Dedifferentiated amniotic fluid mesenchymal stem cell (primary cell): ENCODE data around the gene MALRD1.

Source experiments
- DNase-seq: peaks from one replicate; pipeline ENCODE4 v3.0.0-alpha.2; 2016; ENCODE audit errors: extremely low spot score

Gene MALRD1

DNA sequence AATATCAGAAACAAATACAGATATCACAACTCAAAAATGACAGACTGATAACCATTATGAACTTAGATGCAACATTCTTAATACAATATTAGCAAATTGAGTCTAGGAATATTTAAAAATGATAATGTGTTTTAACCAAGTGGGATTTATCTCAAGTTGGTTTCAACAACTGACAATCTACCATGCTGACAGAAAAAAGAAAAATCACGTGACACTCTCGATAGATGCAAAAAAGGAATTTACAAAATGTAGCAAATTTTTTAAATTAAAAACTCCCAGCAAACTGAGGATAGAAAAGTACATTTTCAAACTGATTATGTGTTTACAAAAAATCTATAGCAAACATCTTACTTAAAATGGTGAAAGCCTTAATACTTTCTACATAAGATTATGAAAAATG, 177.4 kb downstream of the MALRD1 start:
- DNase-seq = no peak

DNA sequence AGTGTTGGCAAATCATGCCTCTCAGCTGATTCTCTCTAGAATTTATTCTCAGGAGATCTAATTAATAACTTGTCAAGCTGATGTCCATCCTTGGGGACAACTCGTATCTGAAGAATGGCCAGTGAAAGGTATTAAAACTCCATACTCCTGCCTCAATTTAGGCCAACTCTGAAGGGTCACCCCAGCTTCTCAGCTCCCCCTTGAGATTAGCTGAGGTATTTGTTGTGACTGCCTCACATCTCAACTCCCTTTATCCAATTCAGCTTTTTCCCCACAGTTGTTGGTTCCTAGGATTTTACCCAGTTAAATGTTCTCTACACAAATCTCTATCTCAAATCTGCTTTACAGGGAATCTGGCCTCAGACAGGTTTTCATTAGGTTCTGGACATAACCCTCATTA, 182.4 kb downstream of the MALRD1 start:
- DNase-seq = no peak

DNA sequence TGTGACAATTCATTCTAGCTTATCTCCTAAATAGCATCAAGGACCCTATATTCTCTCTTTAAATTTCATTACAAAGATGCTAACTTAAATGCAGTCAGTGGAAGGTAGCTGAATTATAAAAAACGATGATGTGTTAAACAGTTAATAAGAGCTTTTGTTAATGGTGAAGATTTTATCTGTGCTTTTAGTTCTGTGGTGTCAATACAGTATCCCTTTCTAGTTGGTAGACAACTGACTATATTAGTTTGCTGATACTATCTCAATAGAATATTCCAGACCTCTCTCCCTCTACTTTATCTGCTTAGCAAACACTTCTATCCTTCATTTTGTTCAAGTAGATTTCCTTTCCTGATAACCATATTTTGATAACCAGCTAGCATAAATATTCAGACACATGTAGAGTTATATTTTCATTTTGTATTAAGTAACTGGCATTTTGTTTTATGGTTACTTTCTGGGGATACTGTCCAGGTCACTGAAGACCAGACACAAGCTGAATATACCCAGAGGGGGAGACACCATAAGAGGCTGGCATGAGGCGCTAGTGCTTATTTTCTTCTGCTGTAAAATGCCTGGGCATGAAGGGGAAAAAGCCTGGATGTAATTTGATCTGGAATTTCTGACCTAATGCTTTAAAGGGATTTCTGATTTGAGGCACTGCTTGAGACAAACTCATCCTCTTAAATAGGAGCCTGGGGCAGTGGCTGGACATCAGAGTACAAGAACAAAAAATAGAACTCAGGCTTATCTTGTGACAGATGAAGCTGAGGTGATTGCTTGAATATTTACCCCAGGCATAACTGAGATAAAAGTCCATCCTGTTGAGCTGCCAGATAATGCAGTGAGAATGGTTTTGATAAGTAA, 197.5 kb downstream of the MALRD1 start:
- DNase-seq = peak; percentile 26

DNA sequence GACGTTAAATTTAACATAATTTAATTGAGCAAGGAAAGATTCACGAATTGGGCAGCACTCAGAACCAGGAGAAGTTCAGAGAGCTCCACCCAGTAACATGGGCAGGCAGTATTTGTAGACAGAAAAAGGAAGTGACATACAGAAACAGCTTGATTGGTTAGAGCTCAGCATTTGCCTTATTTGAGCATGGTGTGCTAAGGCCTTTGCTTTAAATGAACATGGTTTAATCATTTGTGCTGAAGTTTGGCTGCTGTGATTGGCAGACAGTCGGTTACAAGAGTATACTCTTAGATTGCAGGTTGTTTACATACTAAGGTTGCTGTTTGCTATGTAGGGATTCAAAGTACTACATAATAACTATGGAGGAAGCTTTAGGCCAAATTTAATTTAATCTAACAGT, 199.2 kb downstream of the MALRD1 start:
- no peak for DNase-seq

DNA sequence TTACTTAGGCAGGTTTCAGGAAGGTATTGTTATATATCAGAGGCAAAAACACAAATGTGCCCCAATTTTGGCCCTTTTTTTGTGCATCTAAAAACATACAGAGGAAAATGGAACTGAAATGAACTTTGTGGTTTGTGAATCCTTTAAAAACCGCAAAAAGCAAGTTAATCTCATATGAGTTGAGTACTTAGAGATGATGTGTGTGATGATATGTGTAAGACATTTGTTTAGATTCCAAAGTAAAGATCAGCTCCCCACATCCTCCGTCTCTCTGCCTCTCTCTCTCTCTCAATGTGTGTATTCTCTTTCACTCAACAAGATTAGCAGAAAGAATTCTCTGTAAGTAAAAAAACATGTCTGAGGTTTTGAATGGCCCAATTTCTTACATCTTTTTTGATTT, 201.9 kb downstream of the MALRD1 start:
- DNase-seq = no peak

DNA sequence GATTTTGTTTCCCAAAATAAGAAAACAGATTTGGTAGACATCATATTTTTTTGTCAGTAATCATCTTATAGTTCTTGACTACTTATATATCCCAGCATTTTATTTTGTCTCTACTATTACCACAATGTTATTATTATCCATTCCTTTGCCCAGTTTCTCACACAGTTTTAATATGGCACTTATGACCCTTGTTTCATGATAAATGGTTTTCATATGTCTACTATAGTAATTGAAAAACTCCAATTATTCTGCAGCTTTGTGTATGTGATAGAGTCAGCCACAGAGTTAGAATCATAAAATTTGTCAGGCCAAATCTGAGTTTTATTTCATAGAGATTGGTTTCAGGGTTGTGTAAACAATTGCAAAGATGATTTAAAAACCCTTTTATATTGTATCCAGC, 203.9 kb downstream of the MALRD1 start:
- no peak for DNase-seq

DNA sequence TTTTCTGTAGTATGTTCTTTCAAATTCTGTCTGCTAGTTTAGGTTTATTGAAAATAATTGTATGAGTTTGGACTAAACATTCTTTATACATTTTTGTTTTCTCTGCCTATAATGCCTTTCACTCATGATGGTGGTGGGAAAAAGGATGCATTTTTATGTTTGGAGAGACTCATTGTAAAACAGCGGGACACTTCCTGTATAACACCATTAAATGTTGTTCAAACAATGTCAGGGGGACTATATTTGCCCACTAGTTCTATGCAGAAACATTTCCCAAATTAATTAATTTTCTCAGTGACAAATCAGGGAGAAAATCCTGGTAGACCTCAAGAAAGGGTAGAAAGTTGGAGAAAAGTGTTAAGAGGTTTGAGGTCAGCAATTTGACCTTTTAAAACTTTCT, 207.7 kb downstream of the MALRD1 start:
- DNase-seq = no peak

DNA sequence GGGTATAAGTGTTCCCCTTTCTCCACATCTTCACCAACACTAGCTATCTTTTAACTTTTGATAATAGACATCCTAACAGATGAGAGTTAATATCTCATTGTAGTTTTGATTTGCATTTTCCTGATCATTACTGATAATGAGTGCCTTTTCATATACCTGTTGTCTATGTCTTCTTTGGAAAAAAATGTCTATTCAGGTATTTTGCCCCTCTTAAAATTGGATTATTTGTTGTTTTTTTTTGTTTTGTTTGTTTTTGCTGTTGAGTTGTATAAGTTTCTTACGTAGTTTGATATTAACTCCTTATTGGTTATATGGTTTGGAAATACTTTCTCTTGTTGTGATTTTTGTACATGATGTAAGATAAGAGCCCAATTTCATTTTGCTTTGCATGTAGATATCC, 214.7 kb downstream of the MALRD1 start:
- DNase-seq = no peak

DNA sequence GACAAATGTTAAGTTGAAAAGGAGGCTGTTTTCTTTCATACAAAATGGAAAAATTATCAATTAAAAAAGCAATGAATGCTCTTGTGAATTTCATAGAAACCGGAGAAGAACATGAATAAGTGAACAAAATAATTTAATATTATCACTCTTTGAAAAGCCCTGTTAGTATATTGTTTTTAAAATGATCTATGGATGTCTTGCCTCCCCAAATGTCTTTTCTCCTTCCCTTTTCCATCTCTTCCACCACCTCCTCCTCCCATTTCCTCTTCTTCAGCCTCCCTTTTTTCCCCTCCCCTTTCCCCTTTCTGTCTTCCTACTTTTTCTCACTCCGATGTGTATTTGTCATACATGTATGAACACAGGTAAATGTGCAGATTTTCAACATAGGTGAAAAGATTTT, 234.7 kb downstream of the MALRD1 start:
- DNase-seq = no peak

DNA sequence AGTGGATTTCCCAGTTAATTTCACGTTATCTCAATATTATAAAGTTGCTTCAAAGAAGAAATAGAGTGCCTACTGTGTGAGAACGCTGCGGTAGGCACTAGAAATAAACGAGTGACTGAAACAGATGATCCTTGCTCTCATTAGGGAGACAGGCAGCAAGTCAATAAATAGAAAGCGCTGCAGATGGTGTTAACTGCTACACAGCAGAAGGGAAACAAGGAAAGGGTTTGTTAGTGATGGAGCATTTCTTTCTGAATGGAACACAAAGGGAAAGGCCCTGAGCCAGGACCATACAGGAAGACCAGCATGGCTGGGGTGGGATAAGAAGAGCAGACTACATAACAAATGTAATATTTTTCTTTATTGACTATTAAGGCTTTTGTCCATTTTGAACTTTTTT, 235.2 kb downstream of the MALRD1 start:
- DNase-seq = no peak

DNA sequence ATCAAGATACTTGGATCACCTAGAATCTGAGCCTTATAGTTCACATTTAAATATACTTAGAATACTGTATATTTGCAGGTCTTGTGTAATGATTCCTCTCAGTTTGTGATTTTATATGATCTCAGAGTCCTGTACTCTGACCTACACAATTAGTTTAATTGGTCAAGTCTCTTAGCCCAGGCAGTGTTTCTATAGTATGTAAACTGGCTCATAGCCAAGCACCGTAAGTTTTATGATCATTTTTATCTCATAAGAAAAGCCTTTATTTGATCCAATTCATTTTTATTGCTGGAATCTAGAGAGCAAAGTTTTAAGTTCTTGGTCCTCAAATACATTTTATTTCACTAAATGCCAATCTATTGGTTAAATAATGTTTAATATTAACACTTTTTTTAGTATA, 242.2 kb downstream of the MALRD1 start:
- no peak for DNase-seq

DNA sequence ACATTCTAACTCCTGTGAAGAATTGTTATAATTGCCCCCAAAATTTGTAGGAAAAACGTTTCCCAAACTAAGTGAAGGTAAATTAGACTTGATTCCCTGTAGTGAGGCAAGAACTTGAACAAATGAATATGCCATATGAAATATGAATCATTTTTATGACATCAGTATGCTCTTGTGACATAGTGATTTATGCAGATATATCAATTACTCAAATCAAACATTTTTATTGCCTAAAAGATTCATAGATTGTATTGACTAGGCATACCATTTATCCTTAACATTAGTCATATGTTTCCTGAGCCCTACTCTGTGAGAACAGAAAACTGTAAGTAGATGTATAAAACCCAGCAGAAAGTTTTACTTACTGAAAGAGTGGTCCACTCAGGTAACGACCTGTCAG, 245.6 kb downstream of the MALRD1 start:
- DNase-seq = peak; percentile 13

DNA sequence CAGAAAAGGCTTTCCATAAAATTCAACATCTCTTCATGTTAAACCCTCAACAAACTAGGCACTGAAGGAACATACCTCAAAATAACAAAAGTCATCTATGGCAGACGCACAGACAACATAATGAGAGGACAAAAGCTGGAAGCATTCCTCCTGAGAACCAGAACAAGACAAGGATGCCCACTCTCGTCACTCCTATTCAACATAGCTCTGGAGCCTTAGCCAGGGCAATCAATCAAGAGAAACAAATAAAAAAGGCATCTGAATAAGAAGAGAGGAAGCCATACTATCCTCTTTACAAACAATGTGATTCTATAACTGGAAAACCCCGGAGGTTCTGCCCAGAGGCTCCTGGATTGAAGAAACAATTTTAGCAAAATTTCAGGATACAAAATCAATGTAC, 251.0 kb downstream of the MALRD1 start:
- DNase-seq = no peak

DNA sequence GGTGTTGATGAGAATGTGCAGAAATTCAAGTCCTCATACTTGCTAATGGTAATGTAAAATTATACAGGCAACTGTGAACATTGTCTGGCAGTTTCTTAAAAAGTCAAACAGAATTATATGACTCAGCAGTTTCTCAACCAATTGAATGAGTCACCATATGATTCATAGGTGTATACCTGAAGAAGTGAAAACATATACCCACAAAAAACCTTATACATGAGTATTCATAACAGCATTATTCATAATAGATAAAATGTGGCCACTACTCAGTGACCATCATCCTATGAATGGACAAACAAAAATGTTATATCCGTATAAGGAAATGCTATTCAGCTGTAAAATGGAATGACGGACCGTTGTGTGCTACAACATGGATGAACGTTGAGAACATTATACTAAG, 253.5 kb downstream of the MALRD1 start:
- peak; percentile 9 for DNase-seq

DNA sequence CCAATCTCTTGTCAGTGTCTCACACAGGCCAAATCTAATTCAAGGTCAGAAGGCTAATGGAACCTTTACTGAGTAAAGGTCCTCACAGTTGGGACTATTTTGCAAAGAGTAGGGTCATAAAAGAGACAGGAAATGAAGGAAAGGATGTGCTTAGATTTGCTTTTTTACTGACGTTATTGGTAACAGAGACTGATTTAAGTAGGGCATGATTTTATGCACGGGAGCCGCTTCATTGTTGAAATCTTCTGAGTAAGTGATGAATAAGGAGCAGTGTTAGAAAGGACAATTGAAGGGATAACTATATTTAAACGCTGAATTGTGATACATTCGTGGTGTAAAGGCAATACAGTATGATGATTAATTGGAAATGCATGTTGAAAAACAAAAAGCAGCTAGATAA, 261.5 kb downstream of the MALRD1 start:
- no peak for DNase-seq

DNA sequence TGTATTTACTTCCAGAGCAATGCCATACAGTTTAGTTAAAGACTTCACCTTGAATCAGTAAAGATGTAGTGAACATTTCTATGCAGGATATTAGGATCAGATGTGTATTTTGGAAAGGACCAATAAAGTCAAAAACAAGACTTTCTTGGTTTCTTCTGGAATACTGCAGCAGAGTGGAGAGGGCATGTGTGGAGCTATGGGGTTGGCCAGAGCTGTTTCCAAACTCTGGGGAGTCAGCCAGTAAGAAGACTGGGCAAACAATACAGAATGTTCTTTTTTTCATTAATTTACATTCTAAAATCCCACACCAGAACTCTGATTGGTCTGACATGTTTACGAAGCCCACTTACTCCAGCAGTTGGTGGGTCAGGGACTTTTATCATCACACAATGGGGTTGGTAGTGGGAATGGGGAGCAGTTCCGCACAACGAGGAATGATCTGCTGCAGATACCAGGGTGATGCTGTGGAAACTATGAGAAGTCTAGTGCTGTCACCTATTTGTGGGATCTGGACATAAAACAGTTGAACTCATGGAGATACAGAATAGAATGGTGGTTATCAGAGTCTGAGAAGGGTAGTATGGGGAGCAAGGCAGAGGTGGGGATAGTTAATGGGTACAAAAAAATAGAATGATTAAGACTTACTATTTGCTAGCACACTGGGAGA, 267.7 kb downstream of the MALRD1 start:
- no peak for DNase-seq

DNA sequence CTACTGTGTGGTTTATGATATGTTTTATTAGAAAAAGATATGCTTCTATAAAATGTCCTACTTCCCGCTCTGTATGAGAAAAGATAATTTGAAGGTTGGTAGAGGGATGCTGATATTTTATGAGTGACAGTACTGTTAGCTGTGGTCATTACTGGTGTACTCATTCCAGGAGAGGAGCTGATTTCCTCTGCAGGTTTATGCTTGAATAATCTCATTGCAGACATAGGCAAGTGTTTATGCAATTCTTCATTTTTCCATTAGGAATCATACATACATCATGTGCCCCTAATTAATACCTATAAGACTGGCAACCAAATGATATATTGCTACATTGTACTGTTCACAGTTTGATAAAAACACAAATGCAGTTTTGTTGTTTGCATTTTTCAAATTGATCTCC, 269.4 kb downstream of the MALRD1 start:
- DNase-seq = no peak

DNA sequence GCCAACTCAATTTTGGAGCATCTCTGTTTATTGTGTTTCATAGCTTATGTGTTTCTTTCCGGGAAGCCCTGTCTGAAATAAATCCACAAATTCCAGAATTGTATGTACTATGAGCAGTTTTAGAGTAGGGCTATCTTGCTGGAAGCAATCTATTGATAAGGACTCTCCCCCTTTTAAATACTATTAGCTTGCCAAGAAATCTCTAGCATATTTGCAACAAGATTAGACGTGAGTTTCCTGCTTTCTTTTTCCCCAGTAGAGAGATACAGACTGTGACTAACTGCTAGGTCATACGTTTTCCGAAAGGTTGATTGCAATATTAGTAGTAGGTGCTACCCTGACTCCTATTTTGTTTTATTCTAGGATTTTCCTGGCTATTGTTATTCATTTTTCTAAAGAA, 277.0 kb downstream of the MALRD1 start:
- DNase-seq = no peak

DNA sequence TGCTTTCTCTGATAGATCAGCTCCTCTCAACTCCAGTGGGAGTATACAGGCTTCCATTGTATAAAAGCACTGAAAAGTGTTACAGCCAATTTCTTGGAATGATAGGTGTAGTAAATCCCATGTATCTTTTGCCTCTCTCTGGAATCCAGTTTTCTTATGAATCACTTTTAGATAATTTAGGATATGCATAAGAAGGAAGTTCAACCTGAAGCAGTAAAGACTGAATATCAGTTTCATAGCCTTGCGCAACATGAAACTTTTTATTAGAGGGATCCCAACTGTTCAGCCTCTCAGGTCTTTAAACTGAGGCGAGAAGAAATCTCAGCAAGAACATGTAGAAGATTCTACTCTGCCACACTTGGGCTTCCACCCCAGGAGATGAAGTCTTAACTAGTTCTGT, 280.0 kb downstream of the MALRD1 start:
- DNase-seq = no peak

DNA sequence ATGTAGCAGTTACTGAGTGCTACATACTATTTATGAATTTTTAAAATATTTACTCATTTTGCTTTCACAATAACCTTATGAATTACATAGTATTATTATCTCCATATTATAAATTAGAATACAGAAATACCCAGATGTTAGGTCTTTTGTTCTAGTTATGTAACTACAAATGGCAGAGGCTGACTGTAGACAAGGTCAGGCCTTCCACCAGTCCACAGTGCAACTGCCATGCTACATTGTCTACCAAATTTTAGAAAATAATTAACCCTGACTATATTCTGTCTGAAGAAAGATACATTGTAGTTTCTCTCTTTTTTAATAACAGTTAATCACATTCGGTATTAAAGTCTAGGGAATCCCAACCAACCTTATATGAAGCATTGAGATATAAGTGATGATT, 280.9 kb downstream of the MALRD1 start:
- DNase-seq = no peak

DNA sequence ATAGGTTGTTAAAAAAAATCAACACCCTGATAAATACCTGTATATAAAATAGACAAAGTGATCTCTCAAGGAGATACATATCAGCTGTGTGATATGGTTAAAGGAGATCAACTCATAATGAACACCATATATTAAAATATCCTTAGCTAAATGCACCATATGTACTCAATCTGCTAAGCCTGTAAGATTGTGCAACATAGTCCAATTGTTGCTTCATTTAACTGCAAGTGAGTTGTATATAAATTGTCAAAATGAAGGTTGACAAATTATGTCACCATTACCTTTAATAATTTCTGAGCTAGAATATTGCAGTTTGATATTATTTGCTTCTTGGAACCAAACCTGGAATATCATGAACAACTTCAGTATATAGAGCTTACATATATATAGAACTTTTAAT, 283.7 kb downstream of the MALRD1 start:
- no peak for DNase-seq

DNA sequence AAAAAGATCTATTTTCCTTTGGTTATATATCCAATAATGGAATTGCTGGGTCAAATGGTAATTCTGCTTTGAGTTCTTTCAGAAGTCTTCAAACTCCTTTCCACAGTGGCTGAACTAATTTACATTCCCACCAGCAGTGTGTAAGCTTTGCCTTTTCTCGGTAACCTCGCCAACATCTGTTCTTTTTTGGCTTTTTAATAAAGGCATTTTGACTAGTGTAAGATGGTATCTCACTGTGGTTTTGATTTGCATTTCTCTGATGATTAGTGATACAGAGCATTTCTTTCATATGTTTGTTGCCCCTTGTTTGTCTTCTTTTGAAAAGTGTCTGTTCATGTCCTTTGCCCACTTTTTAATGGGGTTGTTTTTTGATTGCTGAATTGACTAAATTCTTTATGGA, 285.0 kb downstream of the MALRD1 start:
- no peak for DNase-seq

DNA sequence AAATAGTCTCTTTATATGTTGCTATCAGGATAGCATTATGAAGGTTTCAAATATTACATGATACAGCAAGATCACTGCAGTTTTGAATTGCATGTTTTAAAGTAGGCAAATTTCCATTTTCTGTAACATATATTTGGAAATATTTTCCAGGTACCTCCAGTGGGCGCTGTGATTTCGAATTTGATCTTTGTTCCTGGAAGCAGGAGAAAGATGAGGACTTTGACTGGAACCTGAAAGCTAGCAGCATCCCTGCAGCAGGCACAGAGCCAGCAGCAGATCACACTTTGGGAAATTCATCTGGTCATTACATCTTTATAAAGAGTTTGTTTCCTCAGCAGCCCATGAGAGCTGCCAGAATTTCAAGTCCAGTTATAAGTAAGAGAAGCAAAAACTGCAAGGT, 299.0 kb downstream of the MALRD1 start:
- DNase-seq = no peak

DNA sequence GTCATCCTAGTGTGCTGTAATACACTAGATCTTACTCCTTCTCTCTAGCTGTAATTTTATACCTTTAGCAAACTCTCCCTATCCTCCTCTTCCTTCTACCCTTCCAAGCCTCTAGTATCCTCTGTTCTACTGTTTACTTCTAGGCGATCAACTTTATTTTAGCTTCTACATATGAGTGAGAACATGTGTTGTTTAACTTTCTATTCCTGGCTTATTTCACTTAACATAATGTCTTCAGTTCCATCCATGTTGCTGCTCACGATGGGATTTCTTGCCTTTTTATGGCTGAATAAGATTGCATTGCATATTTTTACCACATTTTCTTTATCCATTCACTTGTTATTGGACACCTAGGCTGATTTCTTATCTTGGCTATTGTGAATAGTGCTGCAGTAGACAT, 318.6 kb downstream of the MALRD1 start:
- no peak for DNase-seq
